Left kidney (tissue), 2 donors: ENCODE data around the gene C12orf60. TPM values are rescaled to one million over a fixed set of nuclear protein-coding genes. Genes with fewer than 3 reads are reported as not detected.

Experiments used
- DNase-seq: peaks from one replicate; pipeline ENCODE4 v3.0.0-alpha.2; 2013
- polyA plus RNA-seq: library from polyadenylated mRNA; unstranded; fragments of 120-200 nt; gene quantifications from one replicate; pipeline ENCODE4 v1.2.1, GENCODE V29; 2013; ENCODE audit not compliant: insufficient read length

Gene C12orf60
- polyA plus RNA-seq, 1 donor: 5.5 TPM

GRCh38 chr12:14873440-14874185 lies 70.1 kb downstream of the C12orf60 start:
- no peak for DNase-seq

Other genes with a start within 250 kb of the C12orf60 start
- gene PLBD1, start 235.8 kb upstream of the C12orf60 start, polyA plus RNA-seq: 43.7 TPM
- gene GUCY2C, start 107.1 kb upstream of the C12orf60 start, polyA plus RNA-seq: 1.1 TPM
- gene WBP11, start 192 bp upstream of the C12orf60 start, polyA plus RNA-seq: 124 TPM
- 2.1 TPM for gene SMCO3, start 10.5 kb downstream of the C12orf60 start, polyA plus RNA-seq
- gene ART4, start 39.9 kb downstream of the C12orf60 start, polyA plus RNA-seq: 0.22 TPM
- gene MGP, start 82.2 kb downstream of the C12orf60 start, polyA plus RNA-seq: 33.9 TPM
- gene ERP27, start 134.9 kb downstream of the C12orf60 start, polyA plus RNA-seq: 22.6 TPM
- 42.8 TPM for gene ARHGDIB, start 157.9 kb downstream of the C12orf60 start, polyA plus RNA-seq
- not detected for gene PDE6H, start 169.4 kb downstream of the C12orf60 start, polyA plus RNA-seq